A549 (cell line): ENCODE results near the gene MACROH2A2. TPM values are rescaled to one million over a fixed set of nuclear protein-coding genes. Genes with fewer than 3 reads are reported as not detected.
A peak's percentile ranks its signal among the peaks of the same experiment; 100 is the strongest.

Experiments
- ATAC-seq, 2 experiments: fragments of 200-7000 bp in 1 of 2; fragments of >200 bp in 1 of 2; cut with Nextera tagmentation in 1 of 2; cut with Tn5 transposase in 1 of 2; 3 replicates each; pipeline versions ENCODE4 v1.8.0 to v1.9.1; 2018 to 2020; ENCODE audit warnings: mild to moderate bottlenecking in 1 of 2, moderate library complexity in 1 of 2
- CTCF ChIA-PET: fragments of 300-600 bp; sonication (Branson Sonifier 250); formaldehyde crosslinking; extraction: SDS; loops from one replicate; lab custom pipeline; 2021; ENCODE audit warnings: antibody characterized with exemption, inconsistent platforms; lab: Yijun Ruan, JAX
- POLR2A ChIA-PET: fragments of 350-600 bp; formaldehyde crosslinking; extraction: SDS; loops from one replicate; lab custom pipeline; 2021; ENCODE audit warnings: antibody characterized with exemption, inconsistent platforms; lab: Yijun Ruan, JAX
- DNase-seq, 2 experiments: peaks; one replicate each; pipeline versions ENCODE4 v3.0.0 to v3.0.0-alpha.2; 2011 to 2016; ENCODE audit warnings: low read depth in 1 of 2, low spot score in 1 of 2
- FAIRE-seq: peaks from 2 replicates; lab custom pipeline; 2011; peaks lifted over from hg19 to GRCh38; lab: Jason Lieb, UNC
- H3K27ac ChIP-seq, 2 experiments: fragments of >200 bp; sonication (Bioruptor Twin); formaldehyde crosslinking; 3 replicates each; pipeline ENCODE4 v1.5.1; 2016 to 2017
- H3K4me1 ChIP-seq: fragments of >200 bp; sonication (Bioruptor Twin); formaldehyde crosslinking; 3 replicates; pipeline ENCODE4 v1.6.1; 2016
- H3K4me2 ChIP-seq: fragments of >200 bp; sonication (Bioruptor Twin); formaldehyde crosslinking; 3 replicates; pipeline ENCODE4 v1.6.1; 2016
- H3K4me3 ChIP-seq: fragments of >200 bp; sonication (Bioruptor Twin); formaldehyde crosslinking; 3 replicates; pipeline ENCODE4 v1.5.1; 2016
- H3K9me3 ChIP-seq: fragments of >200 bp; sonication (Bioruptor Twin); formaldehyde crosslinking; 3 replicates; pipeline ENCODE4 v1.6.1; 2016
- BHLHE40 ChIP-seq: IDR thresholded peaks from 2 replicates; pipeline ENCODE4 v1.6.1; 2012; ENCODE audit warnings: low read depth, low read length, inconsistent platforms
- CBX2 ChIP-seq: fragments of 200-600 bp; sonication (generic); IDR thresholded peaks from 2 replicates; pipeline ENCODE4 v1.6.1; 2016; ENCODE audit warnings: low read depth, mild to moderate bottlenecking, borderline replicate concordance
- CHD4 ChIP-seq: fragments of 200-600 bp; sonication (generic); IDR thresholded peaks from 2 replicates; pipeline ENCODE4 v1.6.1; 2016; ENCODE audit warnings: antibody characterized with exemption, mild to moderate bottlenecking, borderline replicate concordance
- CTCF ChIP-seq: fragments of >200 bp; sonication (Bioruptor Twin); formaldehyde crosslinking; IDR thresholded peaks from 3 replicates; pipeline ENCODE4 v1.5.1; 2016
- EHMT2 ChIP-seq: fragments of 200-600 bp; sonication (generic); IDR thresholded peaks from 2 replicates; pipeline ENCODE4 v1.6.1; 2016; ENCODE audit warnings: antibody characterized with exemption, low read depth, mild to moderate bottlenecking, moderate library complexity
- FOSB ChIP-seq: fragments of 250-450 bp; sonication (Bioruptor Pico); IDR thresholded peaks from 2 replicates; pipeline ENCODE4 v1.5.0; 2020; ENCODE audit warnings: mild to moderate bottlenecking, moderate library complexity
- FOXS1 ChIP-seq: fragments of 250-450 bp; sonication (Bioruptor Pico); IDR thresholded peaks from 2 replicates; pipeline ENCODE4 v1.5.0; 2020; ENCODE audit warnings: mild to moderate bottlenecking, moderate library complexity
- JUNB ChIP-seq: fragments of >200 bp; sonication (Bioruptor Twin); formaldehyde crosslinking; IDR thresholded peaks from 2 replicates; pipeline ENCODE4 v1.6.1; 2016
- KDM1A ChIP-seq: fragments of 200-600 bp; sonication (generic); IDR thresholded peaks from 2 replicates; pipeline ENCODE4 v1.6.1; 2016; ENCODE audit warnings: low read depth, mild to moderate bottlenecking
- KDM5A ChIP-seq: fragments of 200-600 bp; sonication (generic); IDR thresholded peaks from 2 replicates; pipeline ENCODE4 v1.6.1; 2016; ENCODE audit warnings: antibody characterized with exemption, mild to moderate bottlenecking
- MAFK ChIP-seq: fragments of 450-650 bp; IDR thresholded peaks from 2 replicates; pipeline ENCODE4 v1.6.1; 2014; ENCODE audit not compliant: partially characterized antibody
- MAZ ChIP-seq: fragments of 150-350 bp; IDR thresholded peaks from 2 replicates; pipeline ENCODE4 v1.6.1; 2014; ENCODE audit warnings: antibody characterized with exemption, low read depth, low read length, borderline replicate concordance
- NFE2L2 ChIP-seq: fragments of 150-350 bp; conservative IDR thresholded peaks from 2 replicates; pipeline ENCODE4 v1.6.1; 2014; ENCODE audit warnings: low read length
- NPAS2 ChIP-seq: fragments of 250-450 bp; sonication (Bioruptor Pico); IDR thresholded peaks from 2 replicates; pipeline ENCODE4 v1.8.0; 2022; ENCODE audit warnings: mild to moderate bottlenecking, moderate library complexity, borderline replicate concordance
- PHF8 ChIP-seq: fragments of 200-600 bp; sonication (generic); IDR thresholded peaks from 2 replicates; pipeline ENCODE4 v1.6.1; 2016; ENCODE audit warnings: low read depth, mild to moderate bottlenecking, antibody characterized with exemption, moderate library complexity, borderline replicate concordance
- RAD21 ChIP-seq, 2 experiments: fragments of >200 bp in 1 of 2; sonication (Bioruptor Twin) in 1 of 2; formaldehyde crosslinking in 1 of 2; IDR thresholded peaks in 1 of 2; conservative IDR thresholded peaks in 1 of 2; 2 replicates in 1 of 2; 3 replicates in 1 of 2; pipeline ENCODE4 v1.6.1; 2012 to 2018; ENCODE audit warnings: inconsistent platforms in 1 of 2
- RFX5 ChIP-seq: fragments of 450-650 bp; IDR thresholded peaks from 2 replicates; pipeline ENCODE4 v1.7.1; 2014; ENCODE audit warnings: antibody characterized with exemption, mild to moderate bottlenecking, moderate library complexity
- RNF2 ChIP-seq: fragments of 200-600 bp; sonication (generic); IDR thresholded peaks from 2 replicates; pipeline ENCODE4 v1.6.1; 2016; ENCODE audit warnings: low read depth, mild to moderate bottlenecking, antibody characterized with exemption, moderate library complexity, borderline replicate concordance
- SREBF2 ChIP-seq: fragments of 450-650 bp; IDR thresholded peaks from 2 replicates; pipeline ENCODE4 v1.6.1; 2014; ENCODE audit warnings: mild to moderate bottlenecking, moderate library complexity
- WGBS: methylation state at CpG from one replicate; pipeline ENCODE4 v1.1.6; 2017; ENCODE audit errors: missing lambda C conversion rate; 5-methylcytosine and 5-hydroxymethylcytosine counted together
- polyA plus RNA-seq, 4 experiments: library from polyadenylated mRNA; depleted of rRNA in 3 of 4; stranded (reverse); fragments of >200 nt; fragmentation: RNase III in 1 of 4; extraction: RNeasy Plus Mini Kit Qiagen cat#74134 plus additional on column Dnase treatment in 1 of 4; gene quantifications; 2 replicates in 3 of 4; 3 replicates in 1 of 4; pipeline ENCODE4 v1.2.3, GENCODE V29; 2011 to 2017
- TF ChIP-seq, protein P1 (sequence below): fragments of >200 bp; sonication (Bioruptor Twin); formaldehyde crosslinking; IDR thresholded peaks from 3 replicates; pipeline ENCODE4 v1.6.1; 2016

Gene MACROH2A2
- polyA plus RNA-seq, 2 of the 4 experiments (the other 2 are of a cell fraction): 22.2 to 29.6 TPM

- H3K4me3 ChIP-seq: no peak overlapping the region
- H3K4me1 ChIP-seq: peaks cover 2% of the 10 kb centered on the region; the same call in 2 of the 3 replicates
- WGBS: 90% methylated on average over 3 of the region's 3 CpGs
- H3K27ac ChIP-seq: peak overlapping the region in 1 of 2 experiments; percentile 4; a peak in 2 of 6 replicates
- POLR2A ChIA-PET: no interaction called here
- DNase-seq: no peak
- FAIRE-seq: no peak
- H3K9me3 ChIP-seq: no peaks in the 10 kb centered on the region
- H3K4me2 ChIP-seq: no peak overlapping the region
- TF ChIP-seq FOSB: no peak
- 0 out of 2 replicates have a peak, but pooled peaks have one; percentile 13 for TF ChIP-seq NFE2L2
- TF ChIP-seq NPAS2 (CRISPR knock-in tag): no peak
- no peak for TF ChIP-seq CTCF
- TF ChIP-seq RNF2: no peak
- TF ChIP-seq MAFK: peak; percentile 71
- no peak for TF ChIP-seq BHLHE40
- TF ChIP-seq, all 56 proteins: peak for 2
- CTCF ChIA-PET: interaction anchor here (3.5 to 14.0 kb wide), 2 partner anchors 9 to 16 kb away, joined by 46 to 228 read pairs; partner anchors contain the start of gene TYSND1
- no peak for ATAC-seq
Measured at GRCh38 chr10:70124918-70125317, 72.3 kb downstream of the MACROH2A2 start.

DNA sequence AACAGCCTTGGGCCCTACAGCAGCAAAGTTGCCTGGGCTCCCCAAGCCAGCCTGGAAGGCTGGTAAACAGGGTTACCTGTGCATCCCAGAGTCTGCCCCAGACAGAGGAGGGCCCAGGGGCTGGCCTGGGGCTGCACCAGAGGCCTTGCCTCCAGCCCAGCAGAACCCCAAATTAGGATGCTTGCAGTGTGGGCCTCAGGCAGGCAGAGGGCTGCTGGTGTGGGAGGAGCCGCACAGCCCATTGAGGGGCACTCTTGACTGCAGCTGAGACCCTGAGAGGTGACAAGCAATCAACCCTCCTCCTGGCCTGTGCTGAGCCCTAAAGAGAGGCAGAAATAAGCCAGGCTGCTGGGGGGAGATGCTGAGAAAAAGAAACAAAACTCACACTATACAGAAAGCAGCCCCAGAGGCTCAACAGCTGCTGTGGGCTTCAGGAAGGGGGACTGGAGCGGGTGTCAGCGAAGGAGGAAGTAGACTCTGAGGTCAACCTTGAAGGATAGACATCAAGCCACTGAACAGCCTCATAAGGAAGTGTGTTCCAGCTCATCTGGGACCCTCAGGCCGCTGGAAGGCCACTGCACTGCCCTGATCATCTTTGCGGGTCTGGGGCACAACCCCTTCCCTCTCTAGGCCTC, 73.4 kb downstream of the MACROH2A2 start:
- TF ChIP-seq KDM1A (no peak), PHF8 (no peak), FOXS1 (CRISPR knock-in tag) (no peak), CHD4 (no peak), JUNB (no peak), MAFK (no peak), CBX2 (no peak), RAD21 (conservative IDR thresholded peaks at IDR 0.05 in 1 of 2, IDR thresholded peaks at IDR 0.05 in 1 of 2) (no peak), RFX5 (no peak), KDM5A (no peak), SREBF2 (no peak), EHMT2 (no peak), MAZ (no peak)
- TF ChIP-seq, protein P1, sequence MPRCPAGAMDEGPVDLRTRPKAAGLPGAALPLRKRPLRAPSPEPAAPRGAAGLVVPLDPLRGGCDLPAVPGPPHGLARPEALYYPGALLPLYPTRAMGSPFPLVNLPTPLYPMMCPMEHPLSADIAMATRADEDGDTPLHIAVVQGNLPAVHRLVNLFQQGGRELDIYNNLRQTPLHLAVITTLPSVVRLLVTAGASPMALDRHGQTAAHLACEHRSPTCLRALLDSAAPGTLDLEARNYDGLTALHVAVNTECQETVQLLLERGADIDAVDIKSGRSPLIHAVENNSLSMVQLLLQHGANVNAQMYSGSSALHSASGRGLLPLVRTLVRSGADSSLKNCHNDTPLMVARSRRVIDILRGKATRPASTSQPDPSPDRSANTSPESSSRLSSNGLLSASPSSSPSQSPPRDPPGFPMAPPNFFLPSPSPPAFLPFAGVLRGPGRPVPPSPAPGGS: no peak
- TF ChIP-seq, all 56 proteins: peak for 0
- Histone ChIP-seq H3K4me3 (no peak overlapping the region), H3K4me1 (peaks cover 13% of the 10 kb centered on the region; the same call in 2 of the 3 replicates), H3K9me3 (no peaks in the 10 kb centered on the region), H3K4me2 (no peak overlapping the region), H3K27ac (0 out of 6 replicates have a peak overlapping the region, but pooled peaks of 1 of the 2 experiments have one; percentile 27)
- DNase-seq (no peak), ATAC-seq (no peak), FAIRE-seq (no peak)
- ChIA-PET CTCF (interaction anchor here (1.2 to 14.0 kb wide), 4 partner anchors 8 to 15 kb away, joined by 3 to 228 read pairs (median 25); partner anchors contain the start of gene TYSND1), POLR2A (no interaction called here)
- WGBS: 91% methylated on average over 5 of the region's 5 CpGs
